B cell (primary cell): ENCODE measurements around the gene TRIO.

Source experiments
- EZH2 ChIP-seq: IDR thresholded peaks from 2 replicates; pipeline ENCODE4 v1.6.1; 2012; ENCODE audit warnings: borderline replicate concordance, low read depth, mild to moderate bottlenecking, moderate library complexity, low read length; ENCODE audit not compliant: insufficient read depth, poor library complexity, severe bottlenecking
- TF ChIP-seq, protein P1 (sequence below): fragments of 200-600 bp; IDR thresholded peaks from one replicate; pipeline ENCODE4 v1.8.0; 2022; ENCODE audit warnings: antibody characterized with exemption, mild to moderate bottlenecking

DNA sequence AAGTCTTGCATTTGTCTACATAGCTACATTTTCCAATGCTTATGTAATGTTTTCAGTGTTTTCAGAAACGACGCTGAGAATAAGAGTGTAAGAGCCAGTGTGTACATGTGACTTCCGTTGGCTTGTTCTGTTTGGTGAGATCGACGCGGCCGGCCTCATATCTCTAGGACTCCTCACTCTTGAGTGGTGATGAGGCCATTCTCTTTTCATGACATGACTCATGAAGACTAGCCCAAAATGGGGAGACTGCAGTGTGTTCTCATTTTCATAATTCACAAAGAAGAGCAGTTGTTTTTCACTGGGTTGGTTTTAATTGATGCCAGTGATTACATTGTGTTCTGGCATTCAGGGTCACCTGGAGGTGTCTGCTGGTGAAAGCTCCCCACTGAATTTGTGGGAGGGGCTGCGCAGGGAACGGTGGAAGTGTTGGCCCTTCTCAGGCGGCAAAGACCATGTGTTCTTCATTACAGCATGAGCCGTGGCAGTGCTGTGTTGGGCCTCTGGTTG, 306.9 kb downstream of the TRIO start:
- TF ChIP-seq, protein P1, sequence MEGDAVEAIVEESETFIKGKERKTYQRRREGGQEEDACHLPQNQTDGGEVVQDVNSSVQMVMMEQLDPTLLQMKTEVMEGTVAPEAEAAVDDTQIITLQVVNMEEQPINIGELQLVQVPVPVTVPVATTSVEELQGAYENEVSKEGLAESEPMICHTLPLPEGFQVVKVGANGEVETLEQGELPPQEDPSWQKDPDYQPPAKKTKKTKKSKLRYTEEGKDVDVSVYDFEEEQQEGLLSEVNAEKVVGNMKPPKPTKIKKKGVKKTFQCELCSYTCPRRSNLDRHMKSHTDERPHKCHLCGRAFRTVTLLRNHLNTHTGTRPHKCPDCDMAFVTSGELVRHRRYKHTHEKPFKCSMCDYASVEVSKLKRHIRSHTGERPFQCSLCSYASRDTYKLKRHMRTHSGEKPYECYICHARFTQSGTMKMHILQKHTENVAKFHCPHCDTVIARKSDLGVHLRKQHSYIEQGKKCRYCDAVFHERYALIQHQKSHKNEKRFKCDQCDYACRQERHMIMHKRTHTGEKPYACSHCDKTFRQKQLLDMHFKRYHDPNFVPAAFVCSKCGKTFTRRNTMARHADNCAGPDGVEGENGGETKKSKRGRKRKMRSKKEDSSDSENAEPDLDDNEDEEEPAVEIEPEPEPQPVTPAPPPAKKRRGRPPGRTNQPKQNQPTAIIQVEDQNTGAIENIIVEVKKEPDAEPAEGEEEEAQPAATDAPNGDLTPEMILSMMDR: no peak
- TF ChIP-seq EZH2: no peak
